Neural crest cell (in vitro differentiated cells): Measurements from ENCODE around the gene ADAMTSL1. TPM values are rescaled to one million over a fixed set of nuclear protein-coding genes. Genes with fewer than 3 reads are reported as not detected.

Experiments
- DNase-seq: peaks from one replicate; pipeline ENCODE4 v3.0.0; 2021; ENCODE audit warnings: low read depth, mixed read lengths, low spot score
- H3K27ac Mint-ChIP-seq: one replicate; pipeline ENCODE4 v1.8.0; 2021; ENCODE audit warnings: mild to moderate bottlenecking, mixed read lengths; ENCODE audit not compliant: unreplicated experiment
- H3K27me3 Mint-ChIP-seq: 2 replicates; pipeline ENCODE4 v1.8.0; 2021; ENCODE audit warnings: low read depth, mild to moderate bottlenecking, mixed read lengths
- H3K36me3 Mint-ChIP-seq: 2 replicates; pipeline ENCODE4 v1.8.0; 2021; ENCODE audit warnings: low read depth, mild to moderate bottlenecking, mixed read lengths
- H3K4me1 Mint-ChIP-seq: 2 replicates; pipeline ENCODE4 v1.8.0; 2021; ENCODE audit warnings: mixed read lengths
- H3K4me3 Mint-ChIP-seq: one replicate; pipeline ENCODE4 v1.8.0; 2021; ENCODE audit warnings: mild to moderate bottlenecking, mixed read lengths
- H3K9me3 Mint-ChIP-seq: 2 replicates; pipeline ENCODE4 v1.8.0; 2021; ENCODE audit warnings: mixed read lengths
- CTCF ChIP-seq: fragments of 200-600 bp; sonication (generic); conservative IDR thresholded peaks from 2 replicates; pipeline ENCODE4 v1.5.0; 2021; ENCODE audit warnings: antibody characterized with exemption, mild to moderate bottlenecking
- total RNA-seq: library from RNA; stranded (reverse); gene quantifications from 2 replicates; pipeline ENCODE4 v1.2.1, GENCODE V29; 2021

ADAMTSL1 gene
- total RNA-seq, 1 donor from 2014 or later: 2.3 TPM

GRCh38 chr9:18507151-18507550 lies 33.2 kb downstream of the ADAMTSL1 start:
- DNase-seq: no peak
- Mint-ChIP-seq H3K4me1 (no peaks in the 10 kb centered on the region), H3K9me3 (peaks cover 3% of the 10 kb centered on the region), H3K27me3 (no peaks in the 10 kb centered on the region), H3K4me3 (no peak overlapping the region), H3K36me3 (no peaks in the 10 kb centered on the region), H3K27ac (no peak overlapping the region)
- TF ChIP-seq CTCF: no peak

GRCh38 chr9:18516514-18516913 lies 42.6 kb downstream of the ADAMTSL1 start:
- Mint-ChIP-seq H3K27me3 (no peaks in the 10 kb centered on the region), H3K4me3 (no peak overlapping the region), H3K36me3 (no peaks in the 10 kb centered on the region), H3K9me3 (peaks cover 6% of the 10 kb centered on the region), H3K4me1 (no peaks in the 10 kb centered on the region), H3K27ac (no peak overlapping the region)
- no peak for TF ChIP-seq CTCF
- no peak for DNase-seq

GRCh38 chr9:18516965-18517364 lies 43.0 kb downstream of the ADAMTSL1 start:
- Mint-ChIP-seq H3K4me3 (no peak overlapping the region), H3K36me3 (no peaks in the 10 kb centered on the region), H3K27ac (no peak overlapping the region), H3K9me3 (peaks cover 6% of the 10 kb centered on the region), H3K4me1 (no peaks in the 10 kb centered on the region), H3K27me3 (no peaks in the 10 kb centered on the region)
- DNase-seq: no peak
- TF ChIP-seq CTCF: no peak

- Mint-ChIP-seq H3K4me1 (no peaks in the 10 kb centered on the region), H3K36me3 (no peaks in the 10 kb centered on the region), H3K27ac (no peak overlapping the region), H3K9me3 (peaks cover 6% of the 10 kb centered on the region), H3K27me3 (no peaks in the 10 kb centered on the region), H3K4me3 (no peak overlapping the region)
- no peak for TF ChIP-seq CTCF
- DNase-seq: no peak
Measured at GRCh38 chr9:18520416-18521047, 46.6 kb downstream of the ADAMTSL1 start.

GRCh38 chr9:18526685-18527084 lies 52.7 kb downstream of the ADAMTSL1 start:
- H3K27ac Mint-ChIP-seq: peak overlapping the region; percentile 13
- TF ChIP-seq CTCF: no peak

More at GRCh38 chr9:18526685-18527084, 52.7 kb downstream of the ADAMTSL1 start:
- Mint-ChIP-seq H3K36me3 (no peaks in the 10 kb centered on the region), H3K27me3 (no peaks in the 10 kb centered on the region), H3K4me1 (no peaks in the 10 kb centered on the region), H3K4me3 (no peak overlapping the region), H3K9me3 (no peaks in the 10 kb centered on the region)
- DNase-seq: no peak
